Measurements from ENCODE around the gene TTC21B.

DNA sequence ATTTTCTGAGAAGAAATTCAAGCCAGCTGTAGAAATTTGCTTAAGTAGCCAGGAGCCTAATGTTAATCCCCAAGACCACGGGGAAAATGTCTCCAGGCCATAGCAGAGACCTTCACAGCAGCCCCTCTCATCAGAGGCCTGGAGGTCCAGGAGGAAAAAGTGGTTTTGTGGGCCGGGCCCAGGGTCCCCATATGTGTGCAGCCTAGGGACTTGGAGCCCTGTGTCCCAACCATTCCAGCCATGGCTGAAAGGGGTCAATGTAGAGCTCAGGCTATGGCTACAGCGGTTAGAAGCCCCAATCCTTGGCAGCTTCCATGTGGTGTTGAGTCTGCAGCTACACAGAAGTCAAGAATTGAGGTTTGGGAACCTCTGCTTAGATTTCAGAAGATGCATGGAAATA, 14.2 kb upstream of the TTC21B start:
- TF ChIP-seq, protein P1, sequence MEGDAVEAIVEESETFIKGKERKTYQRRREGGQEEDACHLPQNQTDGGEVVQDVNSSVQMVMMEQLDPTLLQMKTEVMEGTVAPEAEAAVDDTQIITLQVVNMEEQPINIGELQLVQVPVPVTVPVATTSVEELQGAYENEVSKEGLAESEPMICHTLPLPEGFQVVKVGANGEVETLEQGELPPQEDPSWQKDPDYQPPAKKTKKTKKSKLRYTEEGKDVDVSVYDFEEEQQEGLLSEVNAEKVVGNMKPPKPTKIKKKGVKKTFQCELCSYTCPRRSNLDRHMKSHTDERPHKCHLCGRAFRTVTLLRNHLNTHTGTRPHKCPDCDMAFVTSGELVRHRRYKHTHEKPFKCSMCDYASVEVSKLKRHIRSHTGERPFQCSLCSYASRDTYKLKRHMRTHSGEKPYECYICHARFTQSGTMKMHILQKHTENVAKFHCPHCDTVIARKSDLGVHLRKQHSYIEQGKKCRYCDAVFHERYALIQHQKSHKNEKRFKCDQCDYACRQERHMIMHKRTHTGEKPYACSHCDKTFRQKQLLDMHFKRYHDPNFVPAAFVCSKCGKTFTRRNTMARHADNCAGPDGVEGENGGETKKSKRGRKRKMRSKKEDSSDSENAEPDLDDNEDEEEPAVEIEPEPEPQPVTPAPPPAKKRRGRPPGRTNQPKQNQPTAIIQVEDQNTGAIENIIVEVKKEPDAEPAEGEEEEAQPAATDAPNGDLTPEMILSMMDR (IDR thresholded peaks at IDR 0.05; ENCODE audit: insufficient read depth, low read length, poor library complexity, severe bottlenecking), result no peak
- no peak for TF ChIP-seq EZH2phosphoT487 (conservative IDR thresholded peaks at IDR 0.05; ENCODE audit: low read length)
